Psoas muscle (tissue), 8 donors: ENCODE data around the gene NRIP3. TPM values are rescaled to one million over a fixed set of nuclear protein-coding genes. Genes with fewer than 3 reads are reported as not detected.

Source experiments
- ATAC-seq, 4 donors: fragments of 200-7000 bp; cut with Tn5 transposase; one replicate each; pipeline ENCODE4 v1.9.1; 2020; ENCODE audit warnings: moderate library complexity in 3 of 4, mild to moderate bottlenecking in 2 of 4
- DNase-seq, 2 donors: peaks; one replicate each; pipeline ENCODE4 v3.0.0-alpha.2; 2020
- H3K27ac ChIP-seq: fragments of 200-600 bp; one replicate; pipeline ENCODE4 v1.8.0; 2022
- H3K27me3 ChIP-seq, 3 donors: fragments of 200-600 bp in 1 of 3; one replicate each; pipeline versions ENCODE4 v1.6.1 to v1.8.0; 2013 to 2022; ENCODE audit warnings: low read length in 2 of 3, mild to moderate bottlenecking in 2 of 3, moderate library complexity in 1 of 3; ENCODE audit not compliant: insufficient read depth in 3 of 3
- H3K36me3 ChIP-seq, 2 donors: fragments of 200-600 bp in 1 of 2; one replicate each; pipeline versions ENCODE4 v1.6.1 to v1.8.0; 2013 to 2022; ENCODE audit warnings: low read depth in 1 of 2, mild to moderate bottlenecking in 1 of 2, moderate library complexity in 1 of 2; ENCODE audit not compliant: insufficient read depth in 1 of 2
- H3K4me1 ChIP-seq: fragments of 200-600 bp; one replicate; pipeline ENCODE4 v1.8.0; 2022
- H3K4me3 ChIP-seq: fragments of 200-600 bp; one replicate; pipeline ENCODE4 v1.8.0; 2022; ENCODE audit warnings: mild to moderate bottlenecking
- H3K9me3 ChIP-seq: fragments of 200-600 bp; one replicate; pipeline ENCODE4 v1.8.0; 2022
- CTCF ChIP-seq: fragments of 200-600 bp; IDR thresholded peaks from one replicate; pipeline ENCODE4 v1.8.0; 2022; ENCODE audit warnings: antibody characterized with exemption
- WGBS, 3 donors: extraction: QIAGEN DNeasy Blood & Tissue Kit; methylation state at CpG; one replicate each; pipeline versions ENCODE4 v1.1.6 to v1.1.7; 2013; 5-methylcytosine and 5-hydroxymethylcytosine counted together
- intact Hi-C, 2 donors: fragments of 100-400 bp; cut with DNase I; formaldehyde crosslinking; loops; one replicate each; pipeline versions ENCODE4 v1.11.0 to v1.14.2; 2022
- polyA plus RNA-seq, 3 donors: library from polyadenylated mRNA; stranded (reverse); fragments of 200-250 nt; gene quantifications; one replicate each; pipeline ENCODE4 v1.2.3, GENCODE V29; 2013
- total RNA-seq, 4 donors: library from RNA; stranded (reverse); fragmentation: NEBNext Ultra II Directional in 2 of 4; extraction: Animal tissue kit (Norgen Biotek cat#: 25700) in 2 of 4; gene quantifications; one replicate each; pipeline versions ENCODE4 v1.2.1 to v1.2.4, GENCODE V29; 2021 to 2023
- donor health status: healthy with polysubstance abuse.
- donor health status: DM: no; HTN: no; CAD: no; lungs with moderate emphysema.
- donor health status: Bipolar disorder and iron deficiency.
- donor health status: healthy.
- donor health status: DM: yes; HTN: yes; CAD: no.
- donor health status: DM: no; HTN: no; CAD: no.
- donor health status: DM: no; HTN: no; CAD: no.
- donor health status: DM: yes; HTN: yes; CAD: no.

The NRIP3 gene
- total and polyA plus RNA-seq, 7 donors = 0.09 to 2.1 (median 0.23) TPM; not detected in 1

DNA sequence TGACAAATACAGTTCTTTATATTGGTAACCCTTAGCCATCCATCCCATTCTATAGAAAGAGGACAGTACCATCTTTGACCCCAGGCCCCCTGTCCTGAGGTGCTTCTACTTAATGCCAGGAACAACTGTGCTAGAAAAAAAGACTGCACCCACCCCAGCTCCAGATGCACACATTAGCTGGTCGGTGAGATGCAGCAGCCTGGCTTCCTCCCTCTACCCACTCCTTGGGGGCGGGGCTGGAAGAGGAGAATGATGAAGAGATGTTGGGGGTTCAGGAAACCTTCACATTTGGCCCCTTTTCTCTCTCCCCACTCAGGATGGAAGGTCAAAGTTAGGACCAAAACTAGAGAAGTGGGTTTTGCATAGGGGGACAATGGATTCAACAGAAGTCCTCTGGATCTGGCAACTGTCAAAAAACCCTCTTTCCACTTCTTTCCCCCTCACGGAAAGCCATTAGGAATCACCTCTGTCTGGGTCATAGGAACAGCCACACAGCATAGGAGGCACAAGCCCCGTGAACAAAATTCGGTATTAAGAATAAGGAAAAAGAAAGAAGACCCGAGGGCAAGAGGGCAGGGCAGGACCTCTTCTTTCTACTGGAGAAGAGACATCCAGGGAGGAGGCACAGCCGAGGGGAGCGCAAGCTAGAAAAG, 755 bp downstream of the NRIP3 start:
- DNase-seq (no peak), ATAC-seq (no peak)
- whole genome bisulfite sequencing, 3 donors = 14 to 15% (median 15%) methylated on average over 8 of the region's 8 CpGs
- peaks cover 6 to 58% (median 11%) of the 10 kb centered on the region in 3 donors for H3K27me3 ChIP-seq
- H3K4me3 ChIP-seq = peak overlapping the region; percentile 57
- H3K36me3 ChIP-seq = no peaks in the 10 kb centered on the region
- H3K4me1 ChIP-seq = peaks cover 19% of the 10 kb centered on the region
- no peak overlapping the region for H3K27ac ChIP-seq
- intact Hi-C loops = no loop called here
- TF ChIP-seq CTCF = no peak
- H3K9me3 ChIP-seq = no peaks in the 10 kb centered on the region

GRCh38 chr11:9001736-9002135, 2.1 kb downstream of the NRIP3 start:
- ATAC-seq = no peak

DNA sequence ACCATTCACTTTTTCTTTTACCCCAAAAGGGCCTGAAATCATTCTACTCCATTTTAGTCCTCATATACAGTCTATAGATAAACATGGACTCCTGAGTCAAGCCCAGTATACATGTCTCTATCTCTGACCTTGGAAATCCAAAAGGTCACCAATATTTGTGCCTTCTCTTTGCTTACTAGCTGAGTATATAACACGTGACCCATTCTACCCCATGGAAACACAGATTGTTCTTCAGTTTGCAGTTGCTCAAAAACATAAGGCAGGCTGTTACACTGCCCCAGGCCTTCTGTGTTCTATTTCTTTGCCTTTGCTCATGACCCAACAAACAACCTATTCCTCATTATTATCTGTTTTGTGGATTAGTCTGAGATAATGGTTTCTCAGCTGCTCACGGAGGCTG, 5.8 kb downstream of the NRIP3 start:
- WGBS, 3 donors = 92 to 95% (median 95%) methylated on average over 2 of the region's 2 CpGs
- no peaks in the 10 kb centered on the region for H3K9me3 ChIP-seq
- H3K36me3 ChIP-seq = no peaks in the 10 kb centered on the region
- H3K4me3 ChIP-seq = no peak overlapping the region
- H3K4me1 ChIP-seq = peaks cover 3% of the 10 kb centered on the region
- TF ChIP-seq CTCF = no peak
- peaks cover 3 to 51% (median 7%) of the 10 kb centered on the region in 3 donors for H3K27me3 ChIP-seq
- DNase-seq (no peak), ATAC-seq (no peak)
- intact Hi-C loops = no loop called here
- no peak overlapping the region for H3K27ac ChIP-seq

More at GRCh38 chr11:9001736-9002135, 2.1 kb downstream of the NRIP3 start:
- Histone ChIP-seq H3K27me3 (peaks cover 6 to 63% (median 11%) of the 10 kb centered on the region in 3 donors), H3K27ac (no peak overlapping the region), H3K4me1 (peaks cover 19% of the 10 kb centered on the region), H3K36me3 (no peaks in the 10 kb centered on the region), H3K4me3 (no peak overlapping the region), H3K9me3 (no peaks in the 10 kb centered on the region)
- no peak for DNase-seq
- intact Hi-C loops = no loop called here
- 83 to 86% (median 86%) methylated on average over 6 of the region's 6 CpGs for WGBS, 3 donors
- TF ChIP-seq CTCF = no peak

DNA sequence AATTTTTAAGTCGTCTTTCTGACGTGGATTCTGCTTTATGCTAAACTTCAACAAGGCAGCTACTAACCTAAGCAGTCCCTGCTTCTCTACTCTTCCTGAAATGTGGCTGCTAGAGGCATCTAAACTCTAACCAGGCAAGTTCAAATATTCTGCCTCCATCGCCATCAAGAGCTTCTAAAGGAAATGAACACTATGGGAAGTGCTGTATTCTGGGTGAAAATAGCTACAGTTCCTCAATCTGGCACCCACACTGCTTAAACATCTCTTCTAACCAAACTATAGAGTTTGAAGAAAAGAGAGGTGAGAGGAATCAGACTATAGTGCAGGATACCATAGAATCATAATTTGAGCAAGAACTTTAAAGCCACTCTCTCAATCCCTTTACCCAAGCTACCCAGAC, 6.3 kb downstream of the NRIP3 start:
- no peak for ATAC-seq
- Histone ChIP-seq H3K36me3 (no peaks in the 10 kb centered on the region), H3K9me3 (no peaks in the 10 kb centered on the region), H3K4me1 (no peaks in the 10 kb centered on the region), H3K27ac (no peak overlapping the region), H3K4me3 (no peak overlapping the region), H3K27me3 (peaks cover 3 to 46% (median 5%) of the 10 kb centered on the region in 3 donors)
- no peak for DNase-seq
- intact Hi-C loops = no loop called here
- WGBS, 3 donors = 90 to 92% (median 91%) methylated on average over 3 of the region's 3 CpGs
- no peak for TF ChIP-seq CTCF

- Histone ChIP-seq H3K9me3 (no peaks in the 10 kb centered on the region), H3K4me3 (no peak overlapping the region), H3K4me1 (no peaks in the 10 kb centered on the region), H3K27me3 (peaks cover 0 to 2% (median 0%) of the 10 kb centered on the region in 3 donors), H3K36me3 (no peaks in the 10 kb centered on the region), H3K27ac (no peak overlapping the region)
- ATAC-seq (no peak), DNase-seq (no peak)
- intact Hi-C loops = no loop called here
- TF ChIP-seq CTCF = no peak
- WGBS, 3 donors = 70 to 81% (median 77%) methylated on average over 1 of the region's 1 CpG
These were observed 14.3 kb downstream of the NRIP3 start for GRCh38 chr11:8989453-8989852.
